ENCODE results near the gene SP9.

- TF ChIP-seq POLR2A (IDR thresholded peaks at IDR 0.05; ENCODE audit: low read depth, low read length): no peak
- no peak for TF ChIP-seq TAF1 (IDR thresholded peaks at IDR 0.05; ENCODE audit: borderline replicate concordance, low read depth, low read length)
- TF ChIP-seq POLR2AphosphoS5 (IDR thresholded peaks at IDR 0.05; ENCODE audit: low read depth, low read length): no peak
Observed at GRCh38 chr2:174327841-174328113, 7.0 kb upstream of the SP9 start.

Data from GM12892 (cell line).